ENCODE data around the gene TMEM221.

DNA sequence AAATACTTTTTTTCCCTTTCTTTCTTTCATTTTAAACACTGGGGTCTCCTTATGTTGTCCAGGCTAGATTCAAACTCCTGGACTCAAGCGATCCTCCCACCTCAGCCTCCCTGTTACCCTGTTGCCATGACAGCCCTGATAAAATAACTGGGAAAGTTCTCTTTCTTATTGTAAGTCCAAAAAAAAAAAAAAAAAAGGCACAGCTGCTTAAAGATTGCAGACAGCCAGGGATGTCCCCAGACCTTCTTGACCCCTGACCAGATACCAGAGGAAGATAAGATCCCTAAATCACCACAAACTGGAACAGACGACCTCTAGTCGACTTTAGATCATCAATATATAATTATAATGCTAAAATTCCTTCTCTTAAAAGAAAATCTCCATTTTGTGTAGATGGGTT is 29.8 kb downstream of the TMEM221 start:
- TF ChIP-seq, protein P1, sequence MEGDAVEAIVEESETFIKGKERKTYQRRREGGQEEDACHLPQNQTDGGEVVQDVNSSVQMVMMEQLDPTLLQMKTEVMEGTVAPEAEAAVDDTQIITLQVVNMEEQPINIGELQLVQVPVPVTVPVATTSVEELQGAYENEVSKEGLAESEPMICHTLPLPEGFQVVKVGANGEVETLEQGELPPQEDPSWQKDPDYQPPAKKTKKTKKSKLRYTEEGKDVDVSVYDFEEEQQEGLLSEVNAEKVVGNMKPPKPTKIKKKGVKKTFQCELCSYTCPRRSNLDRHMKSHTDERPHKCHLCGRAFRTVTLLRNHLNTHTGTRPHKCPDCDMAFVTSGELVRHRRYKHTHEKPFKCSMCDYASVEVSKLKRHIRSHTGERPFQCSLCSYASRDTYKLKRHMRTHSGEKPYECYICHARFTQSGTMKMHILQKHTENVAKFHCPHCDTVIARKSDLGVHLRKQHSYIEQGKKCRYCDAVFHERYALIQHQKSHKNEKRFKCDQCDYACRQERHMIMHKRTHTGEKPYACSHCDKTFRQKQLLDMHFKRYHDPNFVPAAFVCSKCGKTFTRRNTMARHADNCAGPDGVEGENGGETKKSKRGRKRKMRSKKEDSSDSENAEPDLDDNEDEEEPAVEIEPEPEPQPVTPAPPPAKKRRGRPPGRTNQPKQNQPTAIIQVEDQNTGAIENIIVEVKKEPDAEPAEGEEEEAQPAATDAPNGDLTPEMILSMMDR (IDR thresholded peaks at IDR 0.05), result no peak
- no peak for TF ChIP-seq TCF7L2 (IDR thresholded peaks at IDR 0.05; ENCODE audit: low read depth, low read length)
- TF ChIP-seq, protein P2, sequence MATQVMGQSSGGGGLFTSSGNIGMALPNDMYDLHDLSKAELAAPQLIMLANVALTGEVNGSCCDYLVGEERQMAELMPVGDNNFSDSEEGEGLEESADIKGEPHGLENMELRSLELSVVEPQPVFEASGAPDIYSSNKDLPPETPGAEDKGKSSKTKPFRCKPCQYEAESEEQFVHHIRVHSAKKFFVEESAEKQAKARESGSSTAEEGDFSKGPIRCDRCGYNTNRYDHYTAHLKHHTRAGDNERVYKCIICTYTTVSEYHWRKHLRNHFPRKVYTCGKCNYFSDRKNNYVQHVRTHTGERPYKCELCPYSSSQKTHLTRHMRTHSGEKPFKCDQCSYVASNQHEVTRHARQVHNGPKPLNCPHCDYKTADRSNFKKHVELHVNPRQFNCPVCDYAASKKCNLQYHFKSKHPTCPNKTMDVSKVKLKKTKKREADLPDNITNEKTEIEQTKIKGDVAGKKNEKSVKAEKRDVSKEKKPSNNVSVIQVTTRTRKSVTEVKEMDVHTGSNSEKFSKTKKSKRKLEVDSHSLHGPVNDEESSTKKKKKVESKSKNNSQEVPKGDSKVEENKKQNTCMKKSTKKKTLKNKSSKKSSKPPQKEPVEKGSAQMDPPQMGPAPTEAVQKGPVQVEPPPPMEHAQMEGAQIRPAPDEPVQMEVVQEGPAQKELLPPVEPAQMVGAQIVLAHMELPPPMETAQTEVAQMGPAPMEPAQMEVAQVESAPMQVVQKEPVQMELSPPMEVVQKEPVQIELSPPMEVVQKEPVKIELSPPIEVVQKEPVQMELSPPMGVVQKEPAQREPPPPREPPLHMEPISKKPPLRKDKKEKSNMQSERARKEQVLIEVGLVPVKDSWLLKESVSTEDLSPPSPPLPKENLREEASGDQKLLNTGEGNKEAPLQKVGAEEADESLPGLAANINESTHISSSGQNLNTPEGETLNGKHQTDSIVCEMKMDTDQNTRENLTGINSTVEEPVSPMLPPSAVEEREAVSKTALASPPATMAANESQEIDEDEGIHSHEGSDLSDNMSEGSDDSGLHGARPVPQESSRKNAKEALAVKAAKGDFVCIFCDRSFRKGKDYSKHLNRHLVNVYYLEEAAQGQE (IDR thresholded peaks at IDR 0.05; ENCODE audit: insufficient read depth in 1 of 2, low read depth in 2 of 2, low read length in 1 of 2), result no peak
